Right lobe of liver (tissue), 6 donors: Measurements from ENCODE around the gene LAPTM5. TPM values are rescaled to one million over a fixed set of nuclear protein-coding genes. Genes with fewer than 3 reads are reported as not detected.

ENCODE experiments used
- ATAC-seq, 4 donors: fragments of 200-7000 bp; cut with Tn5 transposase; one replicate each; pipeline ENCODE4 v1.9.1; 2020; ENCODE audit warnings: mild to moderate bottlenecking in 4 of 4, moderate library complexity in 4 of 4
- DNase-seq, 3 donors: peaks; one replicate each; pipeline ENCODE4 v3.0.0-alpha.2; 2020
- H3K27ac ChIP-seq, 3 donors: fragments of 200-600 bp; one replicate each; pipeline ENCODE4 v1.8.0; 2022
- H3K27me3 ChIP-seq, 2 donors: fragments of 200-600 bp; one replicate each; pipeline ENCODE4 v1.8.0; 2022
- H3K36me3 ChIP-seq, 4 donors: fragments of 200-600 bp; sonication (generic) in 1 of 4; one replicate each; pipeline versions ENCODE4 v1.5.1 to v1.8.0; 2017 to 2022; ENCODE audit warnings: control low read depth in 1 of 4
- H3K4me1 ChIP-seq, 4 donors: fragments of 200-600 bp; sonication (generic) in 1 of 4; one replicate each; pipeline versions ENCODE4 v1.5.1 to v1.8.0; 2017 to 2022; ENCODE audit warnings: control low read depth in 1 of 4
- H3K4me3 ChIP-seq, 3 donors: fragments of 200-600 bp; one replicate each; pipeline ENCODE4 v1.8.0; 2022
- H3K9me3 ChIP-seq, 4 donors: fragments of 200-600 bp; sonication (generic) in 1 of 4; one replicate each; pipeline versions ENCODE4 v1.5.1 to v1.8.0; 2017 to 2022; ENCODE audit warnings: control low read depth in 1 of 4
- POLR2A ChIP-seq: fragments of 450-650 bp; IDR thresholded peaks from one replicate; pipeline ENCODE4 v1.6.1; 2017; ENCODE audit warnings: antibody characterized with exemption, mild to moderate bottlenecking
- WGBS: methylation state at CpG from one replicate; pipeline ENCODE4 v1.1.6; 2018; ENCODE audit warnings: low coverage, low lambda C conversion rate; ENCODE audit not compliant: insufficient coverage; ENCODE audit errors: missing lambda C conversion rate; 5-methylcytosine and 5-hydroxymethylcytosine counted together
- intact Hi-C, 2 donors: fragments of 100-400 bp; cut with DNase I; formaldehyde crosslinking; loops; one replicate each; pipeline versions ENCODE4 v1.11.2 to v1.14.1; 2022
- total RNA-seq, 6 experiments: library from RNA; depleted of rRNA in 2 of 6; stranded (reverse); fragments of >200 nt in 2 of 6; fragmentation: NEBNext Ultra II Directional in 3 of 6; extraction: Animal tissue kit (Norgen Biotek cat#: 25700) in 3 of 6; gene quantifications; one replicate each; pipeline versions ENCODE4 v1.1.0 to v1.2.4, GENCODE V29; 2016 to 2023
- TF ChIP-seq, protein P1 (sequence below), 4 donors: fragments of 200-600 bp in 3 of 4; fragments of 450-650 bp in 1 of 4; IDR thresholded peaks; one replicate each; pipeline versions ENCODE4 v1.5.1 to v1.8.0; 2016 to 2022; ENCODE audit warnings: antibody characterized with exemption in 4 of 4, mild to moderate bottlenecking in 2 of 4
- donor health status: DM: no; HTN: yes; CAD: no.
- donor health status: DM: no; HTN: no; CAD: no.
- donor health status: DM: no; HTN: no; CAD: no.
- donor health status: DM: no; HTN: yes; CAD: no.
- donor health status: DM: no; HTN: yes; CAD: no.

Gene LAPTM5
- total RNA-seq, 6 experiments from 2014 or later, result 21.2 to 81.0 (median 29.8) TPM

DNA sequence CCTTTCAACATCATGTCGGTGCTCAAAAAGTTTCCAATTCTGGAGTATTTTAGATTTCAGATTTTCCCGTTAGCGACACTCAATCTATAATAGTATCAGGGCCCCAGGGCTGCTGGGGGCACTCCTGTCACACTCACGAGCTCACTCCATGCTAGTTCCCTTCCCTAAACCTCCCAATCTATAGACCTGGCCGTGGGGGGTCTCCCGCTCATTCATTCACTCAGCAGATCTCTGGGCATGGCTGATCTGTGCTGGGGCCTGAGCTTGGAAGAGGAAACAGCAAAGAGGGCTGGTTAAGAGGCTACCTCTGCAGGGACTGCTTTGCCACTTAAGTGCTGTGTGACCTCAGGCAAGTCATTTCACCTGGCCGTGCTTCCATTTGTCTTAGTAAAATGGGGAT is 46.8 kb upstream of the LAPTM5 start:
- Histone ChIP-seq H3K27ac (no peak overlapping the region), H3K4me1 (no peaks in the 10 kb centered on the region), H3K27me3 (no peaks in the 10 kb centered on the region), H3K36me3 (no peaks in the 10 kb centered on the region), H3K9me3 (no peaks in the 10 kb centered on the region), H3K4me3 (no peak overlapping the region)
- TF ChIP-seq, protein P1, sequence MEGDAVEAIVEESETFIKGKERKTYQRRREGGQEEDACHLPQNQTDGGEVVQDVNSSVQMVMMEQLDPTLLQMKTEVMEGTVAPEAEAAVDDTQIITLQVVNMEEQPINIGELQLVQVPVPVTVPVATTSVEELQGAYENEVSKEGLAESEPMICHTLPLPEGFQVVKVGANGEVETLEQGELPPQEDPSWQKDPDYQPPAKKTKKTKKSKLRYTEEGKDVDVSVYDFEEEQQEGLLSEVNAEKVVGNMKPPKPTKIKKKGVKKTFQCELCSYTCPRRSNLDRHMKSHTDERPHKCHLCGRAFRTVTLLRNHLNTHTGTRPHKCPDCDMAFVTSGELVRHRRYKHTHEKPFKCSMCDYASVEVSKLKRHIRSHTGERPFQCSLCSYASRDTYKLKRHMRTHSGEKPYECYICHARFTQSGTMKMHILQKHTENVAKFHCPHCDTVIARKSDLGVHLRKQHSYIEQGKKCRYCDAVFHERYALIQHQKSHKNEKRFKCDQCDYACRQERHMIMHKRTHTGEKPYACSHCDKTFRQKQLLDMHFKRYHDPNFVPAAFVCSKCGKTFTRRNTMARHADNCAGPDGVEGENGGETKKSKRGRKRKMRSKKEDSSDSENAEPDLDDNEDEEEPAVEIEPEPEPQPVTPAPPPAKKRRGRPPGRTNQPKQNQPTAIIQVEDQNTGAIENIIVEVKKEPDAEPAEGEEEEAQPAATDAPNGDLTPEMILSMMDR (IDR thresholded peaks at IDR 0.05), result no peak
- TF ChIP-seq POLR2A, result no peak
- WGBS, result 73% methylated on average over 7 of the region's 7 CpGs
- ATAC-seq (no peak), DNase-seq (no peak)
- intact Hi-C loops, result loop anchor here in 1 of 2 donors (5.0 kb wide), 1 partner anchor 108 kb away; no protein-coding TSS in a partner anchor

- 87% methylated on average over 3 of the region's 6 CpGs for WGBS
These were observed 46.0 kb upstream of the LAPTM5 start for GRCh38 chr1:30803562-30803961.

GRCh38 chr1:30801771-30802198 is 44.2 kb upstream of the LAPTM5 start:
- Histone ChIP-seq H3K4me3 (no peak overlapping the region), H3K9me3 (no peaks in the 10 kb centered on the region), H3K27me3 (no peaks in the 10 kb centered on the region), H3K36me3 (no peaks in the 10 kb centered on the region), H3K4me1 (peaks cover 0 to 6% (median 0%) of the 10 kb centered on the region in 4 donors), H3K27ac (no peak overlapping the region)
- 0% methylated on average over 7 of the region's 19 CpGs for WGBS
- intact Hi-C loops, result loop anchor here (2.0 to 5.0 kb wide), 2 partner anchors 109 to 111 kb away; no protein-coding TSS in a partner anchor
- TF ChIP-seq, protein P1 (IDR thresholded peaks at IDR 0.05), result peak; percentile 94 to 97 (median 95)
- no peak for TF ChIP-seq POLR2A
- DNase-seq, result peak; percentile 79 to 83 (median 83)
- ATAC-seq, result peak; percentile 75 to 86 (median 82)

More at GRCh38 chr1:30803562-30803961, 46.0 kb upstream of the LAPTM5 start:
- no peak for ATAC-seq
- DNase-seq, result no peak
- Histone ChIP-seq H3K36me3 (no peaks in the 10 kb centered on the region), H3K9me3 (no peaks in the 10 kb centered on the region), H3K4me1 (no peaks in the 10 kb centered on the region), H3K27me3 (no peaks in the 10 kb centered on the region), H3K27ac (no peak overlapping the region), H3K4me3 (no peak overlapping the region)
- TF ChIP-seq, protein P1 (IDR thresholded peaks at IDR 0.05), result no peak
- TF ChIP-seq POLR2A, result no peak
- intact Hi-C loops, result loop anchor here in 1 of 2 donors (5.0 kb wide), 1 partner anchor 109 kb away; no protein-coding TSS in a partner anchor

- ATAC-seq (no peak), DNase-seq (no peak)
- TF ChIP-seq, protein P1 (IDR thresholded peaks at IDR 0.05), result no peak
- TF ChIP-seq POLR2A, result no peak
- no peaks in the 10 kb centered on the region for H3K9me3 ChIP-seq
- no peaks in the 10 kb centered on the region for H3K36me3 ChIP-seq
- H3K27me3 ChIP-seq, result no peaks in the 10 kb centered on the region
- H3K4me1 ChIP-seq, result peaks cover 0 to 6% (median 0%) of the 10 kb centered on the region in 4 donors
- intact Hi-C loops, result no loop called here
- H3K4me3 ChIP-seq, result no peak overlapping the region
- peak overlapping the region in 1 of 3 donors; percentile 8 for H3K27ac ChIP-seq
These were observed 41.6 kb upstream of the LAPTM5 start for GRCh38 chr1:30799233-30799511.
